ENCODE data around the gene DDI2. TPM values are rescaled to one million over a fixed set of nuclear protein-coding genes. Genes with fewer than 3 reads are reported as not detected.
"Not testable (repeated sequence)": the region's sequence is repeated elsewhere in the genome, so short reads cannot be mapped to it uniquely, and the experiment has no call there.

Gene DDI2
- total RNA-seq, 1 experiment from 2014 or later = 18.6 TPM

DNA sequence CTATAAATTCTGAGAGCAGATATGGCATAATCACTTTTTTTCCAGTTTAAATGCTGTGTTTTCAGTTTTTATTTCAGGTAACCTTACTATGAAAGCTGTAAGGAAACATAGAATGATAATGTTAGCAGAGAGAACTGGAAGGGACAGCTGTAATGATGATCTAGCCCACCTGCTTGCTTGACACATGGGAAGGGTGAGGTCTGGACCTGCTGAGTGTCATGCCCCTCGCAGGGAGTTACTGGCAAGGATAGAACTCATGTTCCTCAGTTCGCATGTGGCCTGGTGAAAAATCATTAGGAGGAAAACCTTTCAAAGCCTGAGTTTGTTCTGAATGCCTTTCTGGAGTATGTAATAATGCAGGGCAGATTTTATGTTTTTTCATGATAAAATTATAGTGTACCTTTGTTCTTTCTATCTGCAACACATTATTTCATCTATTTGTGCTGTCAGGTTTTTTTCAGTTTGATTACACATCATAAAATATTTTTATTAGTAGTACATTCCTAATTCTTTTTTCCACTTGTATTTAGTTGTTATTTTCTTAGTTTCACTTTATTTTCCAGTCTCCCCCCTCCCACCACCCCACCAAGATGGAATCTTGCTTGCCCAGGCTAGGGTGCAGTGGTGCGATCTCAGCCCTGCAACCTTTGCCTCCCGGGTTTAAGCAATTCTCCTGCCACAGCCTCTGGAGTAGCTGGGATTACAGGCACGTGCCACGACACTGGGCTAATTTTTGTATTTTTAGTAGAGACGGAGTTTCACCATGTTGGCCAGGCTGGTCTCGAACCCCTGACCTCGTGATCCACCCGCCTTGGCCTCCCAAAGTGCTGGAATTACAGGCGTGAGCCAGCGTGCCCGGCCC lies 8.0 kb downstream of the DDI2 start:
- DNase-seq (ENCODE audit: low read depth, low spot score) = no peak
- in situ Hi-C loops (cut with HindIII; ENCODE audit: low pct_unique_long_range_greater_than_20kb, low sequenced_read_pairs) = no loop called here

DNA sequence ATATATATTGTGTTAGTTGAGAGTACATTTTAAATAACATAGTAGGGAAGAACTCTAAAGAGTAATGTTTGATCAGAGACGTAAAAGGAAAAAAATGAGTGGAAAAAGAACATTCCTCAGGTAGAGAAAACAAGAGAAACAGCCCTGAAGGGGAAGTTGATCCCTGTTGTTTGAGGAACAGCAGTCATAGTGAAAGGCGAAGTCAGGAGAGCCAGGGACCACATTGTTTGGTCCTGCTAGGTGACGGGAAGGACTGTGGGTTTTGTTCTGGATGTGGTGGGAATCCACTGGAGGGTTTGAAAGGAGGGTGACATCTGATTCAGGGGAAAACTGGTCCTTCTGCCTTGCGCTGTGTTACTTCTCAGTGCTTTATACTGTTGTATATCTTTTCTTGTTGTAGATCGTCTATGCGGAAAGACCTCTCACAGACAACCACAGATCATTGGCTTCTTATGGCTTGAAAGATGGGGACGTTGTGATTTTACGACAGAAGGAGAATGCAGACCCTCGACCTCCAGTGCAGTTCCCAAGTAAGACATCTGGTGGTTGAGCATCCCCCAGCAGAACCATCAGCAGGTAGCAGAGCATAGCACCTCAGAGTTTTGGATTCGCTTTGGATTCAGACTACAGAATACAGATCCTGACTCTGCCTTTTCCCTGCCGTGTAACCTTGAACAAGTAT lies 9.2 kb downstream of the DDI2 start:
- no peak for DNase-seq (ENCODE audit: low read depth, low spot score)

DNA sequence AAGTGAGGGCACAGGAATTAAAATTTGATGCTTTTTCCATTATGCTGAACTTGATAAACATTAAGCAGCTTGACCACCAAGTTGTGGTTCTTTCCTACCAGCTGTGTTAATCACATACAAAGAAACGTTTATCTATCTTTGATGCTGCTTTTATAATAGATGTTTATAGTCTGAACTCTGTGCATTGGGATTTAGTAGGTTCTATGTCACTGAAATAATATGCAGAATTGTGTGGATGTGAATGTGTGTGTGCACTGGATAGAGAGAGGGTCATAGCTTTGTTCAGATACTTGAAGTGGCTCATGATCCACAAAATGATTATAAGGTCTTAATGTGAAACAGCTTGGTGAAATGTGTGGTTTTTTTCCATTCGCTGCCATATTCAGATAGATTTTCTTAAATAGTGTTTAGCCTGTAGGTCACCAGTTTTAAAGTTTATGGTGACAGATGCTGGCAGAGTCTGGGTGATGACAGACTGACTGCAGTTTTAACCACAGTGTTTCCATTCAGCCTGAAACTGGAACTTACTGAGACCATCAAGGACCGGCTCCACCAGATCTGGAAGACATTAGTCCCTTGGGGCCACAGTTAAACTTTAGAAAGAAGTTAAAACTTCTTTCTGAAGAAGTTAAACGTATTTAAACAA lies 10.2 kb downstream of the DDI2 start:
- in situ Hi-C loops (cut with HindIII; ENCODE audit: low pct_unique_long_range_greater_than_20kb, low sequenced_read_pairs) = no loop called here
- no peak for DNase-seq (ENCODE audit: low read depth, low spot score)

More for the DNA sequence above, 9.2 kb downstream of the DDI2 start:
- in situ Hi-C loops (cut with HindIII; ENCODE audit: low pct_unique_long_range_greater_than_20kb, low sequenced_read_pairs) = no loop called here

DNA sequence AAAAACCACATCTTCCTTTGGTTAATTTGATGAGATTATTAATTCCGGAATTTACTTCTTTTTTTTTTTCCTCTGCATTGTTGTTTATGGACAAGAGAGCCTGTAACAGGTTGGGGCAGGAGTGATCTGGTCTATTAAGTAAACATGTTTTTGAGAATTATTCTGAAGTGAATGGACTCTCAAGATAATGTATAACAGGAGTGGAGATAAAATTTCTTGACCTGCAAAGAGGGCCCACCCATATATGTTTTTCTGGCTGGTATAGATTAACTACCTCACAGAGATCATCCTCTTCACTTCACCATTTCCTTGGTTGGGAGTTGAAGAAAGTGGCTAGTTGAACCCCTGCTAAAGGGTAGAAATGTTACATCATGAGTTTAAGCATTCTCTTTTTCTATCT lies 10.7 kb downstream of the DDI2 start:
- in situ Hi-C loops (cut with HindIII; ENCODE audit: low pct_unique_long_range_greater_than_20kb, low sequenced_read_pairs) = no loop called here
- DNase-seq (ENCODE audit: low read depth, low spot score) = no peak

DNA sequence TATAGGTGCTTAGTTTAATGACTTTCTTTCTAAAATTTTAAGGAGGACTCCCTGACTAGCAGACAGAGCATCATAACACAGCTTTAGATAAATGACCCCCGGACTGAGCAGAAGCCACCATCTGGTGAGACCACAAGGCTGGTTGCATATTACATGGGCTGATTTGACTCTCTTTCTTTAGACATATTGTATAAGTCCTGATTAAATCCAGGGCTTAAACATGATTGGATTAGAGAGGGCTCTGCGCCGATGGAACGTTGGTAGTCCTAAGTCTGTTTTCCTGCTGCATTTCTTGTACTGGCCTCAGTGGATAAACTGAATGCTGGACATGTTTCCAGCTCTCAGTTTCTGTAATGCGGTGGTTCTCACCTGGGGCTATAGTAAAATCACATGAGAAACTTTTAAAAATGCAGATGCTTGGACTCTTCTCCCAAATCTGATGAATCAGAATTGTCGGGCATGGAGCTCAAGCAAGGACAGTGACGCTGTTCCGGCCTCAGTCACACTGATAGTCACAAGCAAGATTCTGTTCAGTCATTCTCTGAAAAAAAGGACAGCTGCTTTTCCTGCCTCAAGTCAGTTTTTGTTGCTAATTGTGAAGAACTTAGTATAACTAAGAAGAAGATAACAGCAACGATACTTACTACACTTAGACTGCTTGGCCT lies 16.6 kb downstream of the DDI2 start:
- DNase-seq (ENCODE audit: low read depth, low spot score) = no peak
- in situ Hi-C loops (cut with HindIII; ENCODE audit: low pct_unique_long_range_greater_than_20kb, low sequenced_read_pairs) = no loop called here

DNA sequence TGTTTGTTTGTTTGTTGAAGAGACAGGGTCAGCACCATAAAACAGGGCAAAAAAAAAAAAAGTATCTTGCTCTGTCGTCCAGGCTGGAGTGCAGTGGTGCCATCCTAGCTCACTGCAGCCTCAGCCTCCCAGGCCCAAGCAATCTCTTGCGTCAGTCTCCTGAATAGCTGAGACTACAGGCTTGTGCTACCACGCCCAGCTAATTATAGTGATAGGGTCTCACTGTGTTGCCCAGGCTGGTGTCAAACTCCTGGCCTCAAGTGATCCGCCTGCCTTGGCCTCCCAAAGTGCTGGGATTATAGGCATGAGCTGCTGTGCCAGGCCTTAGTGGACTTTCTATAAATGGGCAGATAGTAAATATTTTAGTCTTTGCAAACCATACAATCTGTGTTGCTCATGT lies 19.2 kb downstream of the DDI2 start:
- in situ Hi-C loops (cut with HindIII; ENCODE audit: low pct_unique_long_range_greater_than_20kb, low sequenced_read_pairs) = no loop called here
- DNase-seq (ENCODE audit: low read depth, low spot score) = no peak

DNA sequence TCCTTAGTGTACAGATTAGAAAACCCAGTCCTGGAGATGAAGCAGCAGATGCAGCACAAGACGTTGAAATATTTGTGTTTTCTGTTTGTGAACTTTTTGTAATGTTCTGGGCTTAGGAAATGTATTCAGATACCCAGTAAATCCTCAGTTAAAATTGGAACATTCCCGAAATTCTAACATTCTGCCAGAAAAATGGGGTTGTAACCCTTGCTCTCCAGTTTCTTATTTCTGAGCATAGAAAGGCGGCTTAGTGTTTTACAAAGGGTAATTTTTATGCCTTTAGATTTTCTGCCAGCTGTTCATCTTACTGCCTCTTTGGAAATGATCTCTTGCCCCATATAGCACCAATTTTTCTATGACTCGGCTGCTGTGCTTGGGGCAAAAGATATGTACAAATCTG lies 20.6 kb downstream of the DDI2 start:
- in situ Hi-C loops (cut with HindIII; ENCODE audit: low pct_unique_long_range_greater_than_20kb, low sequenced_read_pairs) = no loop called here
- DNase-seq (ENCODE audit: low read depth, low spot score) = no peak

DNA sequence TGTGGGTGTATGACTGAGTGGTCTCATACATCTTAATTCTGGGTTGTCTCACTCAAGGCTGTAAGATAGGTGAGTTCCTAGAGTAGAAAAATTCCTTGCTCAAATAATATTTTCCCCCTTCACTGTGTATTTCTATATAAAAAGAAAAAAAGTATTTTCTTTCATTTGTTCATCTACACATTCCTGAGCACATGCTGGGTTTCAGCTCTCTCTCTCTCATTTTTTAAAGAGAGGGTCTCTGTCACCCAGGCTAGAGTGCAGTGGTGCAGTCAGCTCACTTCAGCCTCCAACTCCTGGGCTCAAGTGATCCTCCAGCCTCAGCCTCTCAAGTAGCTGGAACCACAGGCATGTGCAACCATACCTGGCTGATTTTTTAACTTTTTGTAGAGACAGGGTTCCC lies 22.0 kb downstream of the DDI2 start:
- no peak for DNase-seq (ENCODE audit: low read depth, low spot score)
- in situ Hi-C loops (cut with HindIII; ENCODE audit: low pct_unique_long_range_greater_than_20kb, low sequenced_read_pairs) = no loop called here

DNA sequence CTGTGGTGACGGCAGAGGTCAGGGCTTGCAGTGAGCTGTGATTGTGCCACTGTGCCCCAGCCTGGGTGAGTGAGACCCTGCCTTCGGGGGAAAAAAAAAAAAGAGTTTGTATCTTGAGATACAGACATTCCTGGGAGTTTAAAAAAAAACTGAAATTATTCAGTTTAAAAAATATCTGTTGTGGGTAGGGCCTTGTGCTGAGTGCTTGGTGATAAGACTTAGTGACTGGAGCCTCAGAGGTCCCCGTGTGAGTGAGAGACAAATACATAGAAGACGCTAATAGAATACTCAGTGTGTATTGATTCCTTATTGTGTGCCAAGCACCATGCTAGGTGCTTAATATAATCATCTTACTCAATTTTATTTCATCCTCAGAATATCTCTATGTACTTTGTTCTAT lies 22.7 kb downstream of the DDI2 start:
- in situ Hi-C loops (cut with HindIII; ENCODE audit: low pct_unique_long_range_greater_than_20kb, low sequenced_read_pairs) = no loop called here
- DNase-seq (ENCODE audit: low read depth, low spot score) = no peak

DNA sequence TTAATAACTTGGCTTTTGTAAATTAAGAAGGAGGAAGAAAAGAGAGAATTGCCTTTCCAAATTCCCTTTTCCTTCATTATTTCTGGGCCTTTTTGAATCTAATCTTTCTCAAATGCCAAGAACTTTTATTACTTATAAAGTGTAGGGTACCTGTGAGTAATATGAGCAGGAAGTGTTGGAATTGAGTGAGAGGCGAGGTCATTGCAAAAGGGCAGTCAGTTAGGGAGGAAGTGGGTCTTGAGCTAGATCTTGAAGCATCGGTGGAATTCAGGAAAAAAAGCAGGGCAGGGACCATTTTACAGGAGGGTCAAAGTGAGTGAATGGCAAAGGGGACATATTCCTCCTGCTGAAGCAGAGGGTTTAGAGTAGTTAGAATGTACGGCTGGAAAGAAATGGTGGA lies 23.4 kb downstream of the DDI2 start:
- DNase-seq (ENCODE audit: low read depth, low spot score) = no peak
- in situ Hi-C loops (cut with HindIII; ENCODE audit: low pct_unique_long_range_greater_than_20kb, low sequenced_read_pairs) = no loop called here

DNA sequence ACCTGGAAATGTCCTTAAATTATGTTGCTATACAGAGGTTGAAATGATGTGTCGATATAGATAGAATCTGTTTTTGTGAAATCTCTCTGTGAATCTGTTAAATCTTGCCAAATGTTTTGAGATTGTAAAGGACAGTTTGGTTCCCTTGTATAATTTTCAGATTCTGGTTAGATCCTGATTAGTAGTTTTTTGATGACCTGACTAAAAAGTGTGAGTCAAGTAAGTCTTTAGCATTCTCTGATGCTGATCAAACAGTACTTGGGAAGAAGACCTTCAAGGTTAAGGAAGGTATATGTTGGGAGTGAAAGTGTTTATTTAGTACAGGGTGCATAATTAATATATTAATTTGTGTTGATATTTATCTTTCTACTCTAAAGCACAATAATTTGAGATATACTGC lies 32.7 kb downstream of the DDI2 start:
- in situ Hi-C loops (cut with HindIII; ENCODE audit: low pct_unique_long_range_greater_than_20kb, low sequenced_read_pairs) = no loop called here
- no peak for DNase-seq (ENCODE audit: low read depth, low spot score)

DNA sequence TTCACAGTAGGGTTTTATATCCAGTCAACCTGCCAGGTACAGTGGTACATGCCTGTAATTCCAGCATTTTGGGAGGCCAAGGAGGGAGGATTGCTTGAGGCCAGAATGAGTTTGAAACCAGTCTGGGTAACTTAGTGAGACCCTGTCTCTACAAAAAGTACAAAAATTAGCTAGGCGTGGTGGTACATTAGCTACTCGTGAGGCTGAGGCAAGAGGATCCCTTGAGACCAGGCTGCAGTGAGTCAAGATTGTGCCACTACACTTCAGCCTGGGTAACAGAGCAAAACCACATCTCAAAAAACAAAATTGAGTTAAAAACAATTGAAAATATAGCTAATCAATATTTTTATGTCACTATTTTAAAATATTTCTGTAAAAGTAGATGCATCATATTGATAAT lies 33.2 kb downstream of the DDI2 start:
- DNase-seq (ENCODE audit: low read depth, low spot score) = no peak

DNA sequence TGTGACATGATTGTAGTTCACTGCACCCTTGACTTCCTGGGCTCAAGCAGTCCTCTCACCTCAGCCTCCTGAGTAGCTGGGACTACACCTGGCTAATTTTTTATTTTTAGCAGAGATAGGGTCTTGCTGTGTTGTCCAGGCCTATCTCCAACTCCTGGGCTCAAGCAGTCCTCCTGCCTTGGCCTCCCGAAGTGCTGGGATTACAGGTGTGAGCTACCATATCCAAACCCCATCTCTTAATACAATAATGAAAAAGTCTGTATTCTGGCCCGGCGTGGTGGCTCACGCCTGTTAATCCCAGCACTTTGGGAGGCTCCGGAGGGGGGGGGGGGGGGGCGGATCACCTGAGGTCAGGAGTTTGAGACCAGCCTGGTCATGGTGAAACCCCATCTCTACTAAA lies 34.9 kb downstream of the DDI2 start:
- in situ Hi-C loops (cut with HindIII; ENCODE audit: low pct_unique_long_range_greater_than_20kb, low sequenced_read_pairs) = not testable (repeated sequence)

More for the DNA sequence above, 33.2 kb downstream of the DDI2 start:
- in situ Hi-C loops (cut with HindIII; ENCODE audit: low pct_unique_long_range_greater_than_20kb, low sequenced_read_pairs) = no loop called here

DNA sequence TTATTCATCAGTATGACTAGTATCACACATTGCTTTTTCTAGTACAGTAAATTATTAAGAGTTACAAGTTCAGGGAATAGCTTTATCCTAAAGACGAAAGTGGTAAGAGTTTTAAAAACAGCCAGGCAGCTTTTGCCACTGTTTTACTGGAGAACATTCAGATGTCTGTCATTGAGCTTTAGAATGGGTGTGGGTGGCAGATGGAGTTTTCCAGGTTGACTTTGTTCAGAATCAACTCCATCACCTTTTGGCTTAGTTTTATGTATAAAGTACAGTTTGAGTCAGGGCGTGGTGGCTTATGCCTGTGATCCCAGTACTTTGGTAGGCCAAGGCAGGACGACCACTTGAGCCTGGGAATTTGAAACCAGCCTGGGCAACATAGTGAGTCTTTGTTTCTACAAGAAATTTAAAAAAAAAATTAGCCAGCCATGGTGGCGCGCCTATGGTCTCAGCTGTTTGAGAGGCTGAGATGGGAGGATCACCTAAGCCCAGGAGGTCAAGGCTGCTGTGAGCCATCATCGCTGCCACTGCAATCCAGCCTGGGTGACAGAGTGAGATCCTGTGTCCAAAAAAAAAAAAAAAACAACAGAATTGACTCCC lies 36.9 kb downstream of the DDI2 start:
- in situ Hi-C loops (cut with HindIII; ENCODE audit: low pct_unique_long_range_greater_than_20kb, low sequenced_read_pairs) = no loop called here
- no peak for DNase-seq (ENCODE audit: low read depth, low spot score)

More for the DNA sequence above, 34.9 kb downstream of the DDI2 start:
- DNase-seq (ENCODE audit: low read depth, low spot score) = not testable (repeated sequence)

DNA sequence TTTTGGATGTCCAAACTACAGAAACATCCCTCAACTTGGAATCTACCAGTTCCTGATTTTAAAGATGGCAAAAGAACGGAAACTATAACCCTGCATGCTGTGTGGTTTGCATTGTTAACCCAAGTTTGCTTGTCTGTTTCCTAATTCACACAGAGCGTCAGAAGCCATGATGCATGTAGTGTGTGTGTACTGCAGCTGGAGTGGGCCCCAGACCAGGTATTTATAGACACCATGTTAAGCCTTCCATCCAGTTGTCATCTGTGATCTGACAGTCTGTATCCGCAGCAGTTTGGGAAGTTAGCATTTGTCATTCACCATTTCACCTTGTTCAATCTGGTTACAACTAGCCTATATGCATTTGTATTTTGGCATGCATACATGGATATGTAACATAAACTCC lies 39.2 kb downstream of the DDI2 start:
- no peak for DNase-seq (ENCODE audit: low read depth, low spot score)
- in situ Hi-C loops (cut with HindIII; ENCODE audit: low pct_unique_long_range_greater_than_20kb, low sequenced_read_pairs) = no loop called here

DNA sequence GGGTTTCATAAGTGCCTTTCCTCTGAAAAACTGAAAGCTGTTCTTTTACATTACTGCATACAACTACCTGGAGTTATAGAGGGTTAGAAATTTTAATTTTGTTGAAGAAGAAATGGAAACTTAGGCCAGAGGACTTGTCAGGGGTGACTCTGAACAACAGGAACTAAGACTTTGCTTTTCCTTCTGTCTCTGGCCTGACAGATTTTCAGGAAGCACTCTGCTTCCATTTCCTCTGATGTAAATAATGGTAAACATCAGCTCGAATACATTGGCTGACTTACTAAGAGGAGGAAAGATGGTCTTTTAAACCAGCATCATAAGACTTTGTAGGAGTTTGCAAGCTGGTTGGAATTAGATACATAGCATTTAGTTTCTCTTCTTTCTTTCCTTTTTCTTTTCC lies 39.8 kb downstream of the DDI2 start:
- DNase-seq (ENCODE audit: low read depth, low spot score) = no peak
- in situ Hi-C loops (cut with HindIII; ENCODE audit: low pct_unique_long_range_greater_than_20kb, low sequenced_read_pairs) = no loop called here

DNA sequence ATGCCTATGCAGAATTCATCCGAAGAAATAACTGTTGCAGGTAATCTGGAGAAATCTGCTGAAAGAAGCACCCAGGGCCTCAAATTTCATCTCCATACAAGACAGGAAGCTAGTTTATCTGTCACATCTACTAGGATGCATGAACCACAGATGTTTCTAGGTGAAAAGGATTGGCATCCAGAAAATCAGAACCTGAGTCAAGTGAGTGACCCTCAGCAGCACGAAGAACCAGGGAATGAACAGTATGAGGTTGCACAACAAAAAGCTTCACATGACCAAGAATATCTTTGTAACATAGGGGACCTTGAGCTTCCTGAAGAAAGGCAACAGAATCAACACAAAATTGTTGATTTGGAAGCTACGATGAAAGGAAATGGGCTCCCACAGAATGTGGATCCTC lies 42.9 kb downstream of the DDI2 start:
- in situ Hi-C loops (cut with HindIII; ENCODE audit: low pct_unique_long_range_greater_than_20kb, low sequenced_read_pairs) = no loop called here
- DNase-seq (ENCODE audit: low read depth, low spot score) = no peak

DNA sequence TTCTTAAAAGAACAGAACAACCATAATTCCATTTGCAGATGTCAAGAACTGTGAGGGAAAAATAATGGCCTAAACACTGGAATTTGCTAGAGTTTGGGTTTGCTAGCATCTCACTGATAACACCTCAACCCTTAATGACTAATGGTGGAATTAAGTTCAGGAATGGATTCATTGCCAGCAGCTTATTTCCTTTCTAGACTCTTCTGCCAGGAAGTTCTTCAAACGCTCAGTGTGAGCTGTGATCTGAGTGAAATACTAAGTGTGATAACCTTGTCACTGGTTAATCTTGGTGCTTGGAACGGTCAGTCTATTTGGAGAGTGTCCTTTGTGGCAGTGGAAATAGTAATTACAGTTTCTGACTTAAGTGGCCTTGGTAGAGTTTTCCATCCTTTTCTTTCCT lies 45.2 kb downstream of the DDI2 start:
- in situ Hi-C loops (cut with HindIII; ENCODE audit: low pct_unique_long_range_greater_than_20kb, low sequenced_read_pairs) = no loop called here
- DNase-seq (ENCODE audit: low read depth, low spot score) = no peak
